GM21825 (cell line): Measurements from ENCODE around the gene FTO.
"Not testable (repeated sequence)": the region's sequence is repeated elsewhere in the genome, so short reads cannot be mapped to it uniquely, and the experiment has no call there.

Experiments
- ATAC-seq: cut with Tn5 transposase; IDR thresholded peaks from one replicate; pipeline ENCODE4 v1.9.1; 2021; ENCODE audit warnings: mild to moderate bottlenecking, moderate library complexity; ENCODE audit not compliant: unreplicated experiment

FTO gene

DNA sequence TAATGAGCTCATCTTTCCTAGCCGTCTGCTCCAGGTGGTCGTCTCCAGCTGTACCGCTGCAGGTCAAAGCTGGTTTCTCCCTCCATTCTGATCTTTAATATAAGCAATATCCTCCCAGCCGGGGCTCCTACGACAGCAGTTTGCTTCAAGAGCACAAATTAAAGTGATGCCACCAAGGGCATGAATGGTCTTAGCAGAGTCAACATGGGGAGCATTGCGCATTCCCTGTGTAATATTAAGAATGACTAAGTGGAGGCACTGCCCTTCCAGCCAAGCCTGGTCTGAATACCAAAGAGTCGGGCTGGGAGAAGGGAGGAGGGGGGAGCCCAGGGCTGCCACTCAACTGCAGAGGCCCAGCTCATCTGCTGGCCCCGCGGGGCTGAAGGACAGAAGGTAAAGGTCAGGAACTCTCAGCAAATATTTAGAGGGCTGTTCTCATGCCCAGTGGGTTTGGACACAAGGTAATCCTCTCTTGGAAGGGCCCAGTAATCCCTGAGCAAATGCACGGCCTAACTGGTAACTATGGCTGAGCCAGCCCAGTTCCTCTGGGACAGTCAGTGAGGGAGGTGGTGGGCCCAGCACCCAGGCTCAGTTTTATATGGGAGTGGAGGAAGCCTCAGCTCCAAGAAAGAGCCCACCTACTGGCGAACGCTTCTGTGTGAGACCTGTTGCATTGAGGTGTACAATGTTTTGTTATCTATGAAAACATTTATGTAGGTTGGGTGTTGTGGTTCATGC, 461.4 kb downstream of the FTO start:
- no peak for ATAC-seq

DNA sequence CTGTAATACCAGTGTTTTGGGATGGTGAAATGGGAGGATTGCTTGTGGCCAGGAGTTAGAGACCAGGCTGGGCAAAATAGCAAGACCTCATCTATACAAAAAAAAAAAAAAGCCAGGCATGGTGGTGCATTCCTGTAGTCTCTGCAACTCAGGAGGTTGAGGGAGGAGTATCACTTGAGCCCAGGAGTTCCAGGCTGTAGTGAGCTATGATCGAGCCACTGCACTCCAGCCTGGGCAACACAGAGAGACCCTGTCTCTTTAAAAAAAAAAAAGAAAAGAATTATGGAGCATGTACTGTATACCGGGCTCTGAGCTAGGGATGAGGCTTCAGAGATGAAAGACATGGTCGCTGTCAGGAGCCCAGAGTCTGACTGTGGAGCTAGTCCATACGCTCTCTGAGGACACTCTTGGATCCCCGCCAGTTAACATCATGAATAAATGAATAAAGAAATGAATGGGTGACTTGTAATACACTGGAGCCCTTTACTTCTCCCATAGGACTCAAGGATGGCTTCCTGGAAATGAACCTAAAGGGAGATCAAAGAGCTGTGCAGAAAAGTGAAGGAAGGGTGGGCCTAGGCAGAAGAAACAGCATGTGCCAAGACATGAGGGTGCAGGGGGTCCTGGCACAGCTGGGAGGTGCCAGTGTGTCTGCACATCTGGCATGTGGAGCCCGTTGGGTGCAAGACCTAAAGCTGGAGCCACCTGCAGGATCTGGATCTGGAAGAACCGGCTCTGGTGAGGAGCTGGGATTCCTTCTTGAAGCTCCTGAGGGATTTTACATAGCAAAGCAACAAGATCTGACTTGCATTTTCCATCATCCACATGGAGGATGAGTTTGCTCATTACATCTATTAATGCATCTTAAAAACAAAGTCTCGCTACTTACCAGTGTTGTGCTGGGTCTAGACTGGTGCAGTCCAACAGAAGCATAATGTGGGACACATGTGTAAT, 462.2 kb downstream of the FTO start:
- ATAC-seq: no peak

DNA sequence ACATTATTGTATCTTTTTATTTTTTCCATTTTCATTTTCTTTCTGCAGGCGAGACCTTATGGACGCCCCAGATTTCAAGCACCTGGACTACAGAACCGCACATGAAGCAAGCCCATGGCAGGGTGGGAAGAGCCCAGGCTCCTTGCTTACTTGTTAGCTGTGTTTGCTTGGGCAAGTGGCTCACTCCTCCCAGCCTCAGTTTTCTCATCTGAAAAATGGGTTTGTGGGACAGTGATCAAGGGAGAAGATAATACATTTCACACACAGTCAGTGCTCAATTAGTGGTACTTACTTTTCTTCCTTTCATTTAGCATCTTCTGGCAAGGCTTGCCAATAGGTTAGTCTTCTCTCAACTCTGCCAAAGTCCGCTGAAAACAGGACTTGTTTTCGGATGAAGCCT, 465.2 kb downstream of the FTO start:
- no peak for ATAC-seq

DNA sequence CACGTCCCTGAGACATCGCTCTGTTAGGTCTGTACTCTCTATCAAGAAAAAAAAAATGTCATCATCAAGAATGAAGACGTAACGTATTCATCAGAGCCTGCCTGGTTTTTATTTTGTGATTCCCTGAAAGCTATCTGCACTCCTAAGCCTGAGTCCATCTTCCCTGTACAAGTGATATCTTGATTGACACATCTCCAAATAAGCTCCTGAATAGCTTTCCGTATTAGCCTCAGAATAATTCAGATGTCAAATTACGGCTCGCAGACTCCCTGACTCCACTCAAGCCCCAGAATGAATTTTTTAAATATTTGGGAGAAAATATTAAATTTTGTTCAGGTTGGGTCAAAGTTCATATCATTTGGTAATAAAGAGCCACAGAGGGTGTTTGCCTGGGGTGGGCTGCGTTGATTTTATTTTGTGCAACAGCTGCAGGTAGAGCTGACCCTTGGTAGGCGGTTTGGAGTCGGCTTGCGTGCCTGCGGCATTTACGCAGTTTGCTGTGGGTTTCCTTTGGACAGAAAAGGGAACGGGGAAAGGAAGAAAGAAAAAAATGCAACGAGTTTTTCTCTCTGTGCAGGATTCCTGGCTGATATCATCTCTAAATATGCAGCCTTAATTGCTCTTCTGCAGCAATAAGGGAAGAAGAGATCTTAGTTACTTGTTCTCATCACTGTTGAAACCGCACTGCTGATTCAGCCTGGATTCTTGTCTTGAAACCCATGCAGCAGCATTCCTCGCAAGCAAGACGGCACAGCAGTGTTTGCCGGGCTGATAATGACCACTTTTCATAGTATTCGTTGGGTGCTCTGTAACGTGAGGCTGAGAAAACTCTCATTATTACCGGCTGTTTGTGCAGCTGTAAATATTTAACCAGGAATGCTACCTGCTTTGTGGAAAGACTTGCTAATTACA, 467.9 kb downstream of the FTO start:
- no peak for ATAC-seq

DNA sequence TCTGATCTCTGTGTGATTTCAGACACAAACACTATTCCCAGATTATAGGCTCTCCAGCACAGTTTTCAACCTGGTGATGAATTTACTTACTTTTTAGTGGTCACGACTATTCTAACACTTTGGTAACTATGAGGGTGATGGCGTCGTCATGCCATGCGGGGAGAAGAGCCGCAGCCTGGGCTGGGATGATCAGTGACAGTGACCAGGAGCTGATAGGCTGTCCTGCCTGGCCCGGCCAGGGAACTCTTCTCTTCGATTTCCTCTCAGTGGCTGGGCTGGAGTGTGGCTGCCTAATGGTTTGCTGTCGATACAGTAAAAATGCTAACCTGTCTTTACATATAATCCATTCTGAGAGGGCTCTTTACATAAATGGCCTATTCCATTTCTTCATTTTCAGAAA, 469.5 kb downstream of the FTO start:
- ATAC-seq: no peak

DNA sequence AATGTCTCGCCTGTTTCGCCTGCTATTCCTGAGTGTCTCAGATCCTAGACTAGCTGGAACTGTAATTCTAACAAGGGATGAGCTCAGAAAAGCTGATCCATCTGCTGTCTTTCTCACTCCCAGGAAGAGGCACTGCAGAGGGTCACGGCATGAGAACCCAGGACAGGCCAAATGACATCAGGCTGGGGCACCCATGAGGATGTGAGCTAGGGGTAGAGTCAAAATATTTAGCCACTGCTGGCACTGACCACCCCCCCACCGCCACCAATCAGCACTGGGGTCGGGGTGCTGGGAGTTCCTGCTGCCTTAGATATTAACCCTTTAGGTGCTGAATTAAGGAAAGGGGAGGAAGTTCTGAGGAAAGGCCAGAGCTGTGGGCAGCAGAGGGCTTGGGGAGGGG, 470.2 kb downstream of the FTO start:
- ATAC-seq: no peak

DNA sequence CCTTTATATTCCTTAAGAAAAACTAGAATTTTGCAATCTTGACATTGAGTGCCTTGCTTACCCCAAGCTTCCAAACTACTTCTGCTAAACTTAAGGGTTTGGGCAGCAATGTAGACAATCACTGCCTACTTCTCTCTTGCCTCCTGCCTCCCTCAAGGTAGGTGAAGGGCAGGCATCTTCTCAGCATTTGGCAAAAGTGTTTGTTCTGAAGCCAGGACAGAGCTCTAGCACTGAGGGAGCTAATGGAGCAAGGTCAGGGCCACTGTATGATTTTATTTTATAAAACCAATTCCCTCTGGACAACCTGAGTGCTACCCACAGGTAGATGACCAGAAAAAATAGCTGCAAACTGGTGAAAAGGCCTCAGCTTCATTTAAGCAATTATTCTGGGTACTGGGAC, 470.8 kb downstream of the FTO start:
- no peak for ATAC-seq

DNA sequence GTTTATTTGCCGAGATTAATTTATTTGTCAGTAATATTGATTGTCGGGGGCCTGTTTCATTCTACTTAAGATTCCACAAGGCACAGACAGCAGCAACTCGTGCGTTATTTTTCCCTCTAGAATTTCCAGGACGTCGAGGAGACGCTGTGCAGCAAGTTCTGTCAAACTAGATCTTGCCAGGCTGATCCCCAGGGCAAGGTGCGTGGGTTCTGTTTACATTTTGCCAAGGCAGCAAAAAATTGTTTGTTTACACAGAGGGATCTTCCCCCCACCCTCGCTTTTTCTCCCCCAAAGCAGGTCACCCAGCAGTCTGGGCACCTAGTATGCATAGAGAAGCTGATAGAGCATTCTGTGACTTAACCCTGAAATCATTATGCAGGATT, 471.2 kb downstream of the FTO start:
- no peak for ATAC-seq

DNA sequence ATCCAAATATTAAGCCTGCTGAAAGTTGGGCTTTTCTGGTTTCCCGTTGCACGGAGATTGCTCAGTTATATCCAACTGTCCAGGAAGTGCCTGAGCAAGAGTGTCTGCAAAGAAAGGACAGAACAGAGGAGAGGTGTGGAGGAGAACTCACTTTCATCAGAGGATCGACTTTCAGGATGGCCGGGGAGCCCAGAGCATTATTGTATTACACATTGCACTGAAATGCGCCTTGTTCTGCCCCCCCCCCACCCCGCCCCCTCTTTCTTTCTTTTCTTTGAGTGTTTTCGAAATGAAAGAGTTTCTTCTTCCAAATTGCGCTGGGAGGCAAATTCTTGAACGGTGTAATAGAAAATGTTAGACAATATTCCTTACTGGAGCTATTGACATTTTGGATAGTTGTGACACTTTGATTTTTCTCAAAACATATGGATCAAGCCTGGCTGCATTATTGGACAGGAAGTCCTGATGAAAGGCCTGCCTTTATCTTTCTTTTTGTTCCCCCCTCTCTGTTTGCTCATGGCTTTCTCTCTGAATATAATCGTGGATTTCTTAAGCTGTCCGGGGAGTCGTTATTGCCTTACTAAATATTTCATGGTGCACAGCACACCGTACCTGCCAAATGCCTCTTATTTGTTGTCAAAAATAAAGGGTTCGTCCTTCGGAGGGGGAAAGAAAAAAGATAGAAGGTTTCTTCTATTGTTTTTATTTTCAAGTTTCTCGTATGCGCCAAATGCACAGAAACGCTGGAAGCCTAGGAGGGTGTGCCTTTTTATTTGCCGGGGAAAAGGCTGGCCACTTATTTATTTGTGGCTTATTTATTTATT, 471.8 kb downstream of the FTO start:
- no peak for ATAC-seq

DNA sequence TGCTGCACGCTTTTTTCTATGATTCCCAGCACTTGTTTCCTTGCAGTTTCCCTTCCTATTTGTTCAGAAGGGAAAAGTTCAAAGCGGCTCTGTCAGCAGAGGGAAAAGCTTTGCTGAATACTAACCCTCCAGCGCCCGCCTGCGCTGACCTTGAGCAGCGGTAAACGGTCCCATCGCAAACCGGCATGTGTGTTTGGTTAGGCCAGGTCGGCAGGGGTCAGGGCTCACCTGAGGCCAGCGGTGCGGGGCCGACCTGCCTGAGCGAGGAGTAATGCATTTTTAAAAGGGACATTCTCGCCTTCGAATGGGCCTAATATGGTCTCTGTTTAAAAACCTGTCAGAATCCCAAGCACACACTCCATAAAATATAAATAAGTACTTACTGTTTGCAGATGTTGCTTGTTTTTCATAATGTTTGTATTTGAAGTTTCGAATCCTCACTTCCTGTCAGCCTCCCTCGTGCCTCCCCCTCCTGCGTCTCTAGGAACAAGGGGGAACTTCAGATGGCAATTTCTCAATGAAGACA, 472.5 kb downstream of the FTO start:
- ATAC-seq: no peak

DNA sequence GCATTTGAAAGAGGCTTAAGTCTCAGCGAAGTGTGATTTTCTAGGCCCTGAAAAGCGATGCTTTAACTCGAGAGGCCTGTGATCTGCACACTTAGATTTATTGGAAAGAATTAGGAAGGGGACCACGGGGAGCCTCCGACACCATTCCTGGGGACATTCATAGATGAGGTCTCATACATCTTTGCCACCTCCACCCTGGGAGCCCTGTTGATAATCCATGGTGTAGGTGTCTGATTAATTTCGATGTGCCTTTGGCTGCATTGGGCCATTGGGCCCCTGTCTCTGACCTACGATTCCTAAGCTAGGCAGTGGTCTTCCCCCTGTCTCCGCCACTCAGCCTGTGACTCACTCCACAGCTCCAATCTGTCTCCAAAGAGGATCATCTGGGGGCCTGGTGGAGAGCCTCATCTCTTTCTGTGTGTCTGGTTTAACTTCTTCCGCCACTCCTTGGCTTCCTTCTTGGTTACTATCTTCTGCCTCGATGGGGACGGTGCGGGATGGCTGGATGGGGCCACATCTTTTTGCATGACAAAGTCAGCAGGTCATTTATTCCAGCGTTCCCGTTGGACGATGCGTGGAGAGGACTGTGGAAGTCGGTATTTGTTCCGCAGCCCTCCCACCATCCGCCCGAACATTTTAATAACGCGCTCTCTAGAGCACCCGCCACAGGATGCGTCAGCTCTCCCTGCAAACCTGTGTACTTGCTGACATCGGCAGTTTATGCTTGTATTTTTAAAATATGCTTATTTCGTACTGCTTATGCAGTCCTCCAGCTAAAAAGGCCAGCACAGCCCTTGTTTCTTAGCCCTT, 473.3 kb downstream of the FTO start:
- ATAC-seq: no peak

DNA sequence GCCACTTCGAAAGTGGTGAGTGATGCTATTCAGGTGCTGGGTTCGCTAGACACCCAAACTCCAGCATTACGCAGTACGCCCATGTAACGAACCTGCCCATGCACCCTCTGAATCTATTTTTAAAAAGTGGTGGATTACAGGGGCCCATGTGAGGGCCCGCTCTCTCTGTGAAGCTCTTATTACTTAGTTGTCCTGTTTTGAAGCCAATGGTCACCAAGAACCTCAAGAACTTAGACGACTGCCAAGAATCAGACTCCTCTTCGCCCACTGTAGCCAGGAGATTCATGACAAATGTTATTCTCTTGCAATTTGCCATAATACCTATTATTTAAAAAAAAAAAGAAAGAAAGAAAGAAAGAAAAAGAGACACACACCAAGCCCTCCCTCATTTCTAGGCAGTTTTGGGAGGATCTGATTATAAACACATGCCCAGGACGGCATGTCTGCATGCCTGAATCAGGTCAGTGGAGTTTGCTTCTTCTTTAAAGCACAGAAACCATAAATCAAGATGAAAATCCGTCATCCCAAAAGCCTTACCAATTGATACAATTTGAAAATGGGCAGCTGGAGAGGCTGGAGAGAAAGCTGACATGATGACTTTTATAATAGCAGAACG, 474.0 kb downstream of the FTO start:
- no peak for ATAC-seq

DNA sequence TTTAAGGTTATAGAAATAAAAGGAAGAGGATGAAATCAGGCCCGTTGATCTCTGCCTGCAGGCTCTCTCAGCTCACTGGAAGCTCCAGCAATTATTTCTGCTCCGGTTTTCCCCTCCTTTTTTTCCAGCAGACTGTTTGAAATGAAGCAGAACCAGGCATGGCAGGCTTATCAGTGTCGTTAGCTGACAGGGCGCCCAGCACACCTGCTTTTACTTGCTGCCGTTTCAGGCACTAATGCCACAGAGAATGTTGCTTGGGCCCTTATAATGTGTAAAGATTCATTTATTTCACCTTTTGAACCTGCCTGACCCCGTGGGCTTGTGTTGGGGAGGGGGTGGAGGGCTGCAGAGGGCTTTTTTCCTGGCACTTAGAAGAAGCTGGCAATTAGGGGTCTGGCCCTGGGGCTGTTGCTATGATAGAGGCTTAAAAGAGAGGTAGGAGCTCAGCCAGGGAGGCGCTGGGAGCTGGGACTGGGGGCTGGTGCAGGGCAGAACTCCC, 474.6 kb downstream of the FTO start:
- no peak for ATAC-seq

DNA sequence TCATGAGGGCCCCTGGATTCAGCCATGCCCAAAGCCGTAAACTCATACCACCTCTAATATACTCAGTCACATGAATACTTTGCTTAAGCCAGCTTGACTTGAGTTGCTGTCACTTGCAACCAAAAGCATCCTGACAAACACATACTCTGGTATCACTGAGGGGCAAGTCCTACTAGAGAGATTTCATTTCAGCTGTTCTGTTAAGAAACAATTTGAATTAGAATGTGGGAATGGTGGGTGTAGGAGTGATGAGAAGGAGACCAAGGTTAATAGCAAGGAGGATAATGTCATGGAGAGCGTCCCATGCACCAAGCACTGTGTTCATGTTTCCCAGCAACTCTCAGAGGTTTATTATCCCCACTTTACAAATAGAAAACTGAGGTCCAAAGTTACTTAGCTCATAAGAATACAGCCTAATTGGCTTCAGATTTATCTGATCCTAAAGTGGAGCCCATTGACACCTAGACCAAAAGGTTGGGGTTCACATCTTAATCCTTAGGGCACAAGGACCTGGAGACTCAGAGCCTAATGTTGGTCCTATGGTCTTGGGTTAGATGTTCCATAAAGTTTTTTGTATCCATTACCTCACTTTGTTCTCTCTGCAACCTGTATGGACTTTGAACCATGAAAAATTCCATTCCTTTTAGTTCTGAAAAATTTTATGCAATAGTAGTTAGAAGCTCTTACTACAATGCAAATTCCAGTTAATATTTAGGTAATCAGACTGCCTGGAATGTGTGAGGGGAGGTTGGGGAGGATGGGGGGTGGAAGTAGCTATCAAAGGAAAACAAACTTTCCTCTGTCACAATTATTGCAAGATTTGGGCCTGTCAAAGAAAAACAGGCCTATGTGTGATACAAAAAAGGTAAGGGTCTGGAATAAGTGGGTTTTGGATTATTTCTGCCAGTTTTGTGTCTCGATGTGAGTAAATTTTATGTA, 476.7 kb downstream of the FTO start:
- no peak for ATAC-seq

DNA sequence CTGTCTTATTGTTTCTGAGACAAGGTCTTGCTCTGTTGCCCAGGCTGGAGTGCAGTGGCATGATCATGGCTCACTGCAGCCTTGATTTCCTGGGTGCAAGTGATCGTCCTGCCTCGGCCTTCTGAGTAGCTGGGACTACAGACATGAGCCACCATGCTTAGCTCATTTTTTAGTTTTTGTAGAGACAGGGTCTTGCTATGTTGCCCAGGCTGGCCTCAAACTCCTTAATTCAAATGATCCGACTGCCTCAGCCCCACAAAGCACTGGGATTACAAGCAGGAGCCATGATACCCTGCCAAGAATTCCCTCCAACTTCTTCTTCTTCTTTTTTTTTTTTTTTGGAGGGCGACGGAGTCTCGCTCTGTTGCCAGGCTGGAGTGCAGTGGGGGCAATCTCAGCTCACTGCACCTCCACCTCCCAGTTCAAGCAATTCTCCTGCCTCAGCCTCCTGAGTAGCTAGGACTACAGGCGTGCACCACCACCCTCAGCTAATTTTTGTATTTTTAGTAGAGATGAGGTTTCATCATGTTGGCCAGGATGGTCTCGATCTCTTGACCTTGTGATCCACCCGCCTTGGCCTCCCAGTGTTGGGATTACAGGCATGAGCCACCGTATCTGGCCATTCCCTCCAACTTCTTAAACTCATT, 477.9 kb downstream of the FTO start:
- ATAC-seq: not testable (repeated sequence)

DNA sequence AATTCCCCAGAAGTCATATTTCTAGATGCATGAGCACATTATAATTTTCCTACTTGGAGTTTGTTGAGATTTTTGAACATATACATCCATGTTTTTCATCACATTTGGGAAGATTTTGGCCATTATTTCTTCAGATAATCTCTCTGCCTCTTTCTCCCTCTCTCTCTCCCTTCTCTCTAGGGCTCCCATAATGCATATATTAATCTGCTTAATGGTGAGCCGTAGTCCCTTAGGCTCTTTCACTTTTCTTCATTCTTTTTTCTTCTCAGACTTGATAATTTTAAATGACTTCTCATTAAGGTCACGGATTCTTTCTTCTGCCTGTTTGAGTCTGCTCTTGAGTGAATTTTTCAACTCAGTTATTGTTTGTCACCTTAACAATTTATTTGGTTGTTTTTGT, 481.1 kb downstream of the FTO start:
- no peak for ATAC-seq

DNA sequence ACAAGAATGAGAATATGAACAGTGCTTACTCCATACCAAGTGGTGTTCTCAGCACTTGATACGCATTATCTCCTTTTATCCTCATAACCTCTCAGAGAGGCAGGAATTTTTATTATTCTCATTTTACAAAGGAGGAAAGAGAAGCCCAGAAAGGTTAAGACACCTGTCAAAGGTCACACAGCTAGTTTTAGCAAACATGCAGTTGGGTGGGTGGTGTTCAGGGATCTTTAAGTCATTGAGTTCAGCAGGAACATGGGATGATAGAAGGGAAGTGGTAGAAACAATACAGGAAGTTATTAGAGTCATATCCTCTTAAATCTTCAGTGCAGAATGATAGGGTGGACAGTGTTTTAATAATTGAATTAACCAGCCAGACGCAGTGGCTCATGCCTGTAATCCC, 487.2 kb downstream of the FTO start:
- ATAC-seq: no peak
